Heart left ventricle (tissue), 11 donors: ENCODE results near the gene INHBE. TPM values are rescaled to one million over a fixed set of nuclear protein-coding genes. Genes with fewer than 3 reads are reported as not detected.

Experiments used
- polyA plus RNA-seq, 2 donors: library from polyadenylated mRNA; stranded (reverse); fragments of 200-250 nt; gene quantifications; one replicate each; pipeline ENCODE4 v1.2.3, GENCODE V29; 2013
- total RNA-seq, 9 donors: library from RNA; depleted of rRNA in 2 of 9; stranded (reverse); fragments of >200 nt in 2 of 9; fragmentation: NEBNext Ultra II Directional in 3 of 9; extraction: Animal tissue kit (Norgen Biotek cat#: 25700) in 3 of 9; gene quantifications; one replicate each; pipeline versions ENCODE4 v1.1.0 to v1.2.4, GENCODE V29; 2016 to 2023
- donor health status: ischemic (EF 13 %, LVEDD 7.1; RV severe dilation, severe dysfunction).
- donor health status: healthy with polysubstance abuse.
- donor health status: DM: no; HTN: yes; CAD: no.
- donor health status: DM: no; HTN: no; CAD: no.
- donor health status: ischemic (EF 25% LVEDD 5.7; RV mildly dilated, moderate dysfunction).
- donor health status: healthy.
- donor health status: DM: yes; HTN: yes; CAD: no.
- donor health status: PGD.
- donor health status: nonischemic (EF 23%, LVEDD 6.1; RV moderate dilation, normal function).

Gene INHBE
- total and polyA plus RNA-seq, 11 donors: 0.03 to 0.64 TPM; not detected in 9

Other genes with a start within 250 kb of the INHBE start
- gene NXPH4, start 238.5 kb upstream of the INHBE start, total RNA-seq: 1 to 10 TPM; 1.9 to 8.0 (median 3.2) TPM
- 1 to 10 TPM; 1.3 to 2.3 TPM for gene NXPH4, start 238.5 kb upstream of the INHBE start, polyA plus RNA-seq
- 10 to 100 TPM; 26.2 to 46.7 (median 35.5) TPM for gene SHMT2, start 225.6 kb upstream of the INHBE start, total RNA-seq
- 10 to 100 TPM; 15.9 to 76.5 TPM for gene SHMT2, start 225.6 kb upstream of the INHBE start, polyA plus RNA-seq
- 1 to 10 TPM in 3 of 9 donors, under 1 TPM in 5, not detected in 1; 0.47 to 5.7 (median 0.92) TPM for gene STAC3, start 204.1 kb upstream of the INHBE start, total RNA-seq
- gene STAC3, start 204.1 kb upstream of the INHBE start, polyA plus RNA-seq: under 1 TPM; 0.61 to 0.67 TPM
- gene R3HDM2, start 24.3 kb upstream of the INHBE start, total RNA-seq: 100 to 1,000 TPM in 1 of 9 donors, 10 to 100 TPM in 8; 33.1 to 102 (median 61.9) TPM
- 10 to 100 TPM; 12.7 to 24.5 TPM for gene R3HDM2, start 24.3 kb upstream of the INHBE start, polyA plus RNA-seq
- gene INHBC, start 20.5 kb upstream of the INHBE start, total RNA-seq: under 1 TPM in 1 of 9 donors, not detected in 8; 0.27 TPM
- under 1 TPM in 1 of 2 donors, not detected in 1; 0.03 TPM for gene INHBC, start 20.5 kb upstream of the INHBE start, polyA plus RNA-seq
- 1 to 10 TPM in 4 of 9 donors, under 1 TPM in 5; 0.19 to 2.6 (median 0.83) TPM for gene GLI1, start 4.5 kb downstream of the INHBE start, total RNA-seq
- gene GLI1, start 4.5 kb downstream of the INHBE start, polyA plus RNA-seq: under 1 TPM; 0.08 to 0.97 TPM
- 10 to 100 TPM in 2 of 9 donors, 1 to 10 TPM in 7; 2.2 to 33.4 (median 3.9) TPM for gene ARHGAP9, start 24.6 kb downstream of the INHBE start, total RNA-seq
- 1 to 10 TPM; 1.7 to 3.4 TPM for gene ARHGAP9, start 24.6 kb downstream of the INHBE start, polyA plus RNA-seq
- 100 to 1,000 TPM in 1 of 9 donors, 10 to 100 TPM in 8; 36.8 to 109 (median 69.7) TPM for gene MARS1, start 32.8 kb downstream of the INHBE start, total RNA-seq
- 10 to 100 TPM; 91.7 to 98.0 TPM for gene MARS1, start 32.8 kb downstream of the INHBE start, polyA plus RNA-seq
- gene DDIT3, start 65.2 kb downstream of the INHBE start, total RNA-seq: 10 to 100 TPM; 11.5 to 30.9 (median 17.5) TPM
- gene DDIT3, start 65.2 kb downstream of the INHBE start, polyA plus RNA-seq: 10 to 100 TPM; 58.3 to 60.5 TPM
- gene MBD6, start 67.5 kb downstream of the INHBE start, total RNA-seq: 10 to 100 TPM; 13.1 to 43.3 (median 30.1) TPM
- 10 to 100 TPM; 11.4 to 17.2 TPM for gene MBD6, start 67.5 kb downstream of the INHBE start, polyA plus RNA-seq
- 100 to 1,000 TPM in 5 of 9 donors, 10 to 100 TPM in 4; 84.4 to 159 (median 109) TPM for gene DCTN2, start 91.9 kb downstream of the INHBE start, total RNA-seq
- gene DCTN2, start 91.9 kb downstream of the INHBE start, polyA plus RNA-seq: 100 to 1,000 TPM in 1 of 2 donors, 10 to 100 TPM in 1; 62.3 to 228 TPM
- gene KIF5A, start 94.7 kb downstream of the INHBE start, total RNA-seq: under 1 TPM in 6 of 9 donors, not detected in 3; 0.07 to 0.31 (median 0.17) TPM
- gene KIF5A, start 94.7 kb downstream of the INHBE start, polyA plus RNA-seq: under 1 TPM; 0.06 to 0.08 TPM
- gene PIP4K2C, start 135.9 kb downstream of the INHBE start, total RNA-seq: 10 to 100 TPM; 12.9 to 31.0 (median 17.0) TPM
- gene PIP4K2C, start 135.9 kb downstream of the INHBE start, polyA plus RNA-seq: 10 to 100 TPM in 1 of 2 donors, 1 to 10 TPM in 1; 4.6 to 22.6 TPM
- 10 to 100 TPM; 15.6 to 30.7 (median 22.4) TPM for gene DTX3, start 149.5 kb downstream of the INHBE start, total RNA-seq
- 10 to 100 TPM; 16.3 to 28.3 TPM for gene DTX3, start 149.5 kb downstream of the INHBE start, polyA plus RNA-seq
- 10 to 100 TPM in 4 of 9 donors, 1 to 10 TPM in 5; 5.5 to 11.5 (median 9.5) TPM for gene ARHGEF25, start 156.1 kb downstream of the INHBE start, total RNA-seq
- 10 to 100 TPM; 10.2 to 20.3 TPM for gene ARHGEF25, start 156.1 kb downstream of the INHBE start, polyA plus RNA-seq
- gene B4GALNT1, start 177.9 kb downstream of the INHBE start, total RNA-seq: 1 to 10 TPM; 1.9 to 8.8 (median 5.9) TPM
- 1 to 10 TPM; 2.6 to 5.1 TPM for gene B4GALNT1, start 177.9 kb downstream of the INHBE start, polyA plus RNA-seq
- 100 to 1,000 TPM in 7 of 9 donors, 10 to 100 TPM in 2; 93.4 to 188 (median 130) TPM for gene OS9, start 238.8 kb downstream of the INHBE start, total RNA-seq
- gene OS9, start 238.8 kb downstream of the INHBE start, polyA plus RNA-seq: 100 to 1,000 TPM in 1 of 2 donors, 10 to 100 TPM in 1; 89.4 to 196 TPM